SK-N-SH (cell line): ENCODE results near the gene ZBTB49.

Source experiments
- CTCF ChIP-seq: fragments of 200-600 bp; sonication (generic); IDR thresholded peaks from 2 replicates; pipeline ENCODE4 v1.6.1; 2017; ENCODE audit warnings: antibody characterized with exemption, mild to moderate bottlenecking, moderate library complexity
- EP300 ChIP-seq, 2 experiments: IDR thresholded peaks; 2 replicates each; pipeline versions ENCODE4 v1.4.0 to v1.6.1; 2012; ENCODE audit warnings: borderline replicate concordance in 1 of 2, low read depth in 1 of 2, low read length in 1 of 2
- FOXJ3 ChIP-seq: sonication (generic); formaldehyde crosslinking; IDR thresholded peaks from 2 replicates; pipeline ENCODE4 v1.5.1; 2020; ENCODE audit warnings: mild to moderate bottlenecking, missing genetic modification reagents
- RAD21 ChIP-seq: IDR thresholded peaks from 2 replicates; pipeline ENCODE4 v1.6.1; 2012; ENCODE audit warnings: mild to moderate bottlenecking, low read length
- RCOR1 ChIP-seq: fragments of 150-350 bp; IDR thresholded peaks from 2 replicates; pipeline ENCODE4 v1.6.1; 2017; ENCODE audit warnings: antibody characterized with exemption, low read length
- REST ChIP-seq: IDR thresholded peaks from 2 replicates; pipeline ENCODE4 v1.6.1; 2012; ENCODE audit warnings: mild to moderate bottlenecking, low read depth, low read length, moderate library complexity
- SIN3A ChIP-seq: IDR thresholded peaks from 2 replicates; pipeline ENCODE4 v1.6.1; 2012; ENCODE audit warnings: low read depth, mild to moderate bottlenecking, low read length, moderate library complexity, borderline replicate concordance
- SMC3 ChIP-seq: IDR thresholded peaks from 2 replicates; pipeline ENCODE4 v1.6.1; 2012; ENCODE audit warnings: low read depth, low read length, improper control_type of control experiment
- TAF1 ChIP-seq: IDR thresholded peaks from 2 replicates; pipeline ENCODE4 v1.6.1; 2012; ENCODE audit warnings: low read depth, mild to moderate bottlenecking, low read length, moderate library complexity, borderline replicate concordance
- TCF12 ChIP-seq: IDR thresholded peaks from 2 replicates; pipeline ENCODE4 v1.4.0; 2012

DNA sequence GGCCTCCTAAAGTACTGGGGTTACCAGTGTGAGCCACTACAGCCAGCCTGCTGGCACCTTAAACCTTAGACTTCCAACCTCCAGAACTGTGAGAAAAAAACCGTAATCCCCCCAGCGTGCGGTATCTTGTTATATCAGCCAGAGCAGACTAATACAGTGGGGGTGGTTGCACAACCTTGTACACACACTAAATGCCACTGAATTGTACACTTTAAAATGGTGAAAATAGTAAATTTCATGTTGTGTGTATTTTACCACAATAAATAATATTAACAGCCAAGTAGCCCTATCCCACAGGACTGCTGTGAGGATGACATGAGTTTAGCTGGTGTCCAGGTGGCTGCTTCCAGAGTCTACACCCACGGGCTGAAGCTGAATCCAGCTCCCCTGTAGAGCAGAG is 38.8 kb downstream of the ZBTB49 start:
- TF ChIP-seq TAF1, result no peak
- no peak for TF ChIP-seq REST
- TF ChIP-seq SMC3, result no peak
- no peak for TF ChIP-seq CTCF
- no peak for TF ChIP-seq SIN3A
- no peak for TF ChIP-seq TCF12
- no peak for TF ChIP-seq FOXJ3 (CRISPR knock-in tag)
- no peak for TF ChIP-seq EP300 (IDR thresholded peaks at IDR 0.05; ENCODE audit: borderline replicate concordance in 1 of 2, low read depth in 1 of 2, low read length in 1 of 2)
- TF ChIP-seq RAD21, result no peak
- TF ChIP-seq RCOR1, result no peak
